ENCODE measurements around the gene PCMTD2.
"Not testable (repeated sequence)": the region's sequence is repeated elsewhere in the genome, so short reads cannot be mapped to it uniquely, and the experiment has no call there.

Gene PCMTD2

GRCh38 chr20:64280460-64280843 lies 24.9 kb downstream of the PCMTD2 start:
- no peak for TF ChIP-seq CTCF (conservative IDR thresholded peaks at IDR 0.05; ENCODE audit: control insufficient read depth, insufficient read depth, low read depth, low read length)
- H3K4me3 ChIP-seq (ENCODE audit: control insufficient read depth, low read depth, low read length): no peak overlapping the region
- DNase-seq (ENCODE audit: low read depth): no peak

GRCh38 chr20:64283646-64284045 lies 28.1 kb downstream of the PCMTD2 start:
- no peak for TF ChIP-seq CTCF (conservative IDR thresholded peaks at IDR 0.05; ENCODE audit: control insufficient read depth, insufficient read depth, low read depth, low read length)
- no peak overlapping the region for H3K4me3 ChIP-seq (ENCODE audit: control insufficient read depth, low read depth, low read length)
- no peak for DNase-seq (ENCODE audit: low read depth)

GRCh38 chr20:64285579-64286446 lies 30.3 kb downstream of the PCMTD2 start:
- peak; percentile 61 for TF ChIP-seq CTCF (conservative IDR thresholded peaks at IDR 0.05; ENCODE audit: control insufficient read depth, insufficient read depth, low read depth, low read length)
- H3K4me3 ChIP-seq (ENCODE audit: control insufficient read depth, low read depth, low read length): not testable (repeated sequence)
- peak; percentile 63 for DNase-seq (ENCODE audit: low read depth)

- H3K4me3 ChIP-seq (ENCODE audit: control insufficient read depth, low read depth, low read length); DNase-seq (ENCODE audit: low read depth): not testable (repeated sequence)
Observed at GRCh38 chr20:64286447-64287263, 31.1 kb downstream of the PCMTD2 start.

GRCh38 chr20:64287264-64287590 lies 31.7 kb downstream of the PCMTD2 start:
- not testable (repeated sequence) for H3K4me3 ChIP-seq (ENCODE audit: control insufficient read depth, low read depth, low read length); DNase-seq (ENCODE audit: low read depth)

- H3K4me3 ChIP-seq (ENCODE audit: control insufficient read depth, low read depth, low read length); DNase-seq (ENCODE audit: low read depth): not testable (repeated sequence)
Observed at GRCh38 chr20:64292167-64292566, 36.6 kb downstream of the PCMTD2 start.

GRCh38 chr20:64303086-64303485 lies 47.5 kb downstream of the PCMTD2 start:
- H3K4me3 ChIP-seq (ENCODE audit: control insufficient read depth, low read depth, low read length); DNase-seq (ENCODE audit: low read depth): not testable (repeated sequence)

- not testable (repeated sequence) for DNase-seq (ENCODE audit: low read depth); H3K4me3 ChIP-seq (ENCODE audit: control insufficient read depth, low read depth, low read length)
Observed at GRCh38 chr20:64313761-64314160, 58.2 kb downstream of the PCMTD2 start.

GRCh38 chr20:64315381-64315780 lies 59.8 kb downstream of the PCMTD2 start:
- DNase-seq (ENCODE audit: low read depth); H3K4me3 ChIP-seq (ENCODE audit: control insufficient read depth, low read depth, low read length): not testable (repeated sequence)

GRCh38 chr20:64315884-64316283 lies 60.3 kb downstream of the PCMTD2 start:
- H3K4me3 ChIP-seq (ENCODE audit: control insufficient read depth, low read depth, low read length); DNase-seq (ENCODE audit: low read depth): not testable (repeated sequence)

GRCh38 chr20:64316415-64317083 lies 61.0 kb downstream of the PCMTD2 start:
- not testable (repeated sequence) for DNase-seq (ENCODE audit: low read depth); H3K4me3 ChIP-seq (ENCODE audit: control insufficient read depth, low read depth, low read length)

- not testable (repeated sequence) for H3K4me3 ChIP-seq (ENCODE audit: control insufficient read depth, low read depth, low read length); DNase-seq (ENCODE audit: low read depth)
Observed at GRCh38 chr20:64317331-64317730, 61.8 kb downstream of the PCMTD2 start.

GRCh38 chr20:64318056-64318455 lies 62.5 kb downstream of the PCMTD2 start:
- not testable (repeated sequence) for H3K4me3 ChIP-seq (ENCODE audit: control insufficient read depth, low read depth, low read length)

GRCh38 chr20:64322031-64322789 lies 66.7 kb downstream of the PCMTD2 start:
- H3K4me3 ChIP-seq (ENCODE audit: control insufficient read depth, low read depth, low read length); DNase-seq (ENCODE audit: low read depth): not testable (repeated sequence)

More at GRCh38 chr20:64318056-64318455, 62.5 kb downstream of the PCMTD2 start:
- not testable (repeated sequence) for DNase-seq (ENCODE audit: low read depth)
